Measurements from ENCODE around the gene RBBP9.
"Not testable (repeated sequence)": the region's sequence is repeated elsewhere in the genome, so short reads cannot be mapped to it uniquely, and the experiment has no call there.

Gene RBBP9

GRCh38 chr20:18496740-18497592 is at the start of gene RBBP9:
RBBP9 (minus strand) TSS chr20:18497225; CDS start chr20:18497167, 58 bp downstream.
- DNase-seq (ENCODE audit: low spot score), result peak; percentile 82

- DNase-seq (ENCODE audit: low spot score), result no peak
Observed at GRCh38 chr20:18545566-18545965, 48.5 kb upstream of the RBBP9 start.

- DNase-seq (ENCODE audit: low spot score), result no peak
Observed at GRCh38 chr20:18543932-18544331, 46.9 kb upstream of the RBBP9 start.

- DNase-seq (ENCODE audit: low spot score), result no peak
Observed at GRCh38 chr20:18543216-18543615, 46.2 kb upstream of the RBBP9 start.

GRCh38 chr20:18541741-18542140 is 44.7 kb upstream of the RBBP9 start:
- no peak for DNase-seq (ENCODE audit: low spot score)

- DNase-seq (ENCODE audit: low spot score), result no peak
Observed at GRCh38 chr20:18537651-18538050, 40.6 kb upstream of the RBBP9 start.

GRCh38 chr20:18533978-18534644 is 37.1 kb upstream of the RBBP9 start:
- no peak for DNase-seq (ENCODE audit: low spot score)

GRCh38 chr20:18533491-18533890 is 36.5 kb upstream of the RBBP9 start:
- no peak for DNase-seq (ENCODE audit: low spot score)

- DNase-seq (ENCODE audit: low spot score), result no peak
Observed at GRCh38 chr20:18532626-18533025, 35.6 kb upstream of the RBBP9 start.

- no peak for DNase-seq (ENCODE audit: low spot score)
Observed at GRCh38 chr20:18529041-18529440, 32.0 kb upstream of the RBBP9 start.

- DNase-seq (ENCODE audit: low spot score), result no peak
Observed at GRCh38 chr20:18527836-18528235, 30.8 kb upstream of the RBBP9 start.

GRCh38 chr20:18527339-18527738 is 30.3 kb upstream of the RBBP9 start:
- no peak for DNase-seq (ENCODE audit: low spot score)

- DNase-seq (ENCODE audit: low spot score), result not testable (repeated sequence)
Observed at GRCh38 chr20:18526761-18527160, 29.7 kb upstream of the RBBP9 start.

GRCh38 chr20:18524646-18525045 is 27.6 kb upstream of the RBBP9 start:
- no peak for DNase-seq (ENCODE audit: low spot score)

- DNase-seq (ENCODE audit: low spot score), result no peak
Observed at GRCh38 chr20:18523066-18523465, 26.0 kb upstream of the RBBP9 start.

GRCh38 chr20:18522066-18522465 is 25.0 kb upstream of the RBBP9 start:
- not testable (repeated sequence) for DNase-seq (ENCODE audit: low spot score)

GRCh38 chr20:18515973-18516372 is 18.9 kb upstream of the RBBP9 start:
- no peak for DNase-seq (ENCODE audit: low spot score)

GRCh38 chr20:18514127-18514526 is 17.1 kb upstream of the RBBP9 start:
- DNase-seq (ENCODE audit: low spot score), result no peak

- no peak for DNase-seq (ENCODE audit: low spot score)
Observed at GRCh38 chr20:18513208-18513607, 16.2 kb upstream of the RBBP9 start.

- no peak for DNase-seq (ENCODE audit: low spot score)
Observed at GRCh38 chr20:18511571-18511970, 14.5 kb upstream of the RBBP9 start.

GRCh38 chr20:18507218-18508191 is 10.5 kb upstream of the RBBP9 start, which contains the start of gene SEC23B:
SEC23B (plus strand) TSS chr20:18507940; CDS start chr20:18510836, 2,896 bp downstream.
- DNase-seq (ENCODE audit: low spot score), result peak; percentile 98

GRCh38 chr20:18506744-18507143 is 9.7 kb upstream of the RBBP9 start:
- DNase-seq (ENCODE audit: low spot score), result no peak

Measured in globus pallidus (tissue), 1 donor.